ENCODE results near the gene SDC1. TPM values are rescaled to one million over a fixed set of nuclear protein-coding genes. Genes with fewer than 3 reads are reported as not detected.

Gene SDC1
- total RNA-seq, 4 donors from 2014 or later = 355 to 757 (median 496) TPM

- TF ChIP-seq CTCF (IDR thresholded peaks at IDR 0.05) (peak in 1 of 6 experiments; percentile 7), POLR2A (IDR thresholded peaks at IDR 0.05) (no peak)
- DNase-seq = no peak
- Histone ChIP-seq H3K27ac (peak overlapping the region; percentile 91 to 97 (median 94)), H3K9me3 (no peaks in the 10 kb centered on the region), H3K4me1 (peaks cover 21 to 76% (median 25%) of the 10 kb centered on the region in 3 donors), H3K36me3 (no peaks in the 10 kb centered on the region), H3K27me3 (peaks cover 0 to 50% (median 0%) of the 10 kb centered on the region in 4 donors), H3K4me3 (peak overlapping the region; percentile 59 to 86 (median 72))
- WGBS, 2 donors = 0% methylated on average over 2 of the region's 66 CpGs; no CpG with 5 or more reads in 1 of the 2 donors
- intact Hi-C loops (cut with DNase I) = no loop called here
Measured at GRCh38 chr2:20223407-20224163, 1.3 kb downstream of the SDC1 start.

GRCh38 chr2:20222769-20223406 is 2.0 kb downstream of the SDC1 start:
- Histone ChIP-seq H3K36me3 (no peaks in the 10 kb centered on the region), H3K27ac (peak overlapping the region; percentile 91 to 97 (median 94)), H3K9me3 (no peaks in the 10 kb centered on the region), H3K4me3 (peak overlapping the region; percentile 59 to 86 (median 72)), H3K4me1 (peaks cover 25 to 82% (median 30%) of the 10 kb centered on the region in 3 donors), H3K27me3 (peaks cover 0 to 47% (median 0%) of the 10 kb centered on the region in 4 donors)
- 4 to 19% methylated on average over 10 to 16 of the region's 21 CpGs for WGBS, 2 donors
- DNase-seq = no peak
- intact Hi-C loops (cut with DNase I) = no loop called here
- peak in 2 of 6 experiments; percentile 14 to 40 for TF ChIP-seq CTCF (IDR thresholded peaks at IDR 0.05)
- no peak for TF ChIP-seq POLR2A (IDR thresholded peaks at IDR 0.05)

GRCh38 chr2:20222014-20222768 is 2.7 kb downstream of the SDC1 start:
- Histone ChIP-seq H3K27ac (peak overlapping the region; percentile 91 to 97 (median 94)), H3K4me1 (peaks cover 28 to 89% (median 31%) of the 10 kb centered on the region in 3 donors), H3K27me3 (peaks cover 0 to 45% (median 0%) of the 10 kb centered on the region in 4 donors), H3K4me3 (peak overlapping the region; percentile 59 to 86 (median 72)), H3K36me3 (no peaks in the 10 kb centered on the region), H3K9me3 (no peaks in the 10 kb centered on the region)
- intact Hi-C loops (cut with DNase I) = no loop called here
- WGBS, 2 donors = 80% methylated on average over 1 of the region's 1 CpG; no CpG with 5 or more reads in 1 of the 2 donors
- TF ChIP-seq CTCF (IDR thresholded peaks at IDR 0.05) (no peak), POLR2A (IDR thresholded peaks at IDR 0.05) (no peak)
- no peak for DNase-seq

- TF ChIP-seq POLR2A (IDR thresholded peaks at IDR 0.05) (no peak), CTCF (IDR thresholded peaks at IDR 0.05) (no peak)
- H3K4me1 ChIP-seq = peaks cover 33 to 95% (median 34%) of the 10 kb centered on the region in 3 donors
- H3K9me3 ChIP-seq = no peaks in the 10 kb centered on the region
- intact Hi-C loops (cut with DNase I) = no loop called here
- DNase-seq = no peak
- H3K36me3 ChIP-seq = no peaks in the 10 kb centered on the region
- peak overlapping the region; percentile 2 to 86 (median 62) for H3K4me3 ChIP-seq
- H3K27ac ChIP-seq = peak overlapping the region; percentile 91 to 97 (median 94)
- H3K27me3 ChIP-seq = peaks cover 0 to 41% (median 0%) of the 10 kb centered on the region in 4 donors
- WGBS, 2 donors = 30 to 39% methylated on average over 3 of the region's 3 CpGs
Measured at GRCh38 chr2:20221555-20221973, 3.4 kb downstream of the SDC1 start.
